GM19463 (cell line): ENCODE measurements around the gene YWHAE.

Experiments
- ATAC-seq: cut with Tn5 transposase; IDR thresholded peaks from one replicate; pipeline ENCODE4 v1.9.1; 2021; ENCODE audit warnings: mild to moderate bottlenecking, moderate library complexity; ENCODE audit not compliant: unreplicated experiment

Gene YWHAE

GRCh38 chr17:1298606-1299005 is 101.4 kb downstream of the YWHAE start:
- no peak for ATAC-seq
